Measurements from ENCODE around the gene DYRK1A.

DYRK1A gene

DNA sequence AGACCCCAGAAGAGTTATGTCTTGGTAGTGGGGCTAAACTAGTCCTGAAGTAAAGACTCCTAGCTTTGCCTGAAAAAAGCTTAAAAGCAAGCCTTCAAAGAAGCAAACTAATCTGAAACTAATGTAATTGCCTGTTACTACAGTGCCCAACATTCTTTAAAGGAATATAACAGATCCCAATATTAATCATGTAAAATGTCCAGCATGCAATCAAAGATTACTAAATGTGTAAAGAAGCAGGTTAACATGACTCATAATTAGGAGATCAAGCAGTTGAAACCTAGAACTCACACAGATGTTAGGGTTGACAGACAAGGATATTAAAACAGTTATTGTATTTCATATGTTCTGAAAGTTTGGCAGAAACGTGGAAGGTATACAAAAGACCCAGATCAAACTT, 17.8 kb downstream of the DYRK1A start:
- TF ChIP-seq, protein P1, sequence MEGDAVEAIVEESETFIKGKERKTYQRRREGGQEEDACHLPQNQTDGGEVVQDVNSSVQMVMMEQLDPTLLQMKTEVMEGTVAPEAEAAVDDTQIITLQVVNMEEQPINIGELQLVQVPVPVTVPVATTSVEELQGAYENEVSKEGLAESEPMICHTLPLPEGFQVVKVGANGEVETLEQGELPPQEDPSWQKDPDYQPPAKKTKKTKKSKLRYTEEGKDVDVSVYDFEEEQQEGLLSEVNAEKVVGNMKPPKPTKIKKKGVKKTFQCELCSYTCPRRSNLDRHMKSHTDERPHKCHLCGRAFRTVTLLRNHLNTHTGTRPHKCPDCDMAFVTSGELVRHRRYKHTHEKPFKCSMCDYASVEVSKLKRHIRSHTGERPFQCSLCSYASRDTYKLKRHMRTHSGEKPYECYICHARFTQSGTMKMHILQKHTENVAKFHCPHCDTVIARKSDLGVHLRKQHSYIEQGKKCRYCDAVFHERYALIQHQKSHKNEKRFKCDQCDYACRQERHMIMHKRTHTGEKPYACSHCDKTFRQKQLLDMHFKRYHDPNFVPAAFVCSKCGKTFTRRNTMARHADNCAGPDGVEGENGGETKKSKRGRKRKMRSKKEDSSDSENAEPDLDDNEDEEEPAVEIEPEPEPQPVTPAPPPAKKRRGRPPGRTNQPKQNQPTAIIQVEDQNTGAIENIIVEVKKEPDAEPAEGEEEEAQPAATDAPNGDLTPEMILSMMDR (IDR thresholded peaks at IDR 0.05; ENCODE audit: low read depth, low read length, missing control alignments), result no peak

DNA sequence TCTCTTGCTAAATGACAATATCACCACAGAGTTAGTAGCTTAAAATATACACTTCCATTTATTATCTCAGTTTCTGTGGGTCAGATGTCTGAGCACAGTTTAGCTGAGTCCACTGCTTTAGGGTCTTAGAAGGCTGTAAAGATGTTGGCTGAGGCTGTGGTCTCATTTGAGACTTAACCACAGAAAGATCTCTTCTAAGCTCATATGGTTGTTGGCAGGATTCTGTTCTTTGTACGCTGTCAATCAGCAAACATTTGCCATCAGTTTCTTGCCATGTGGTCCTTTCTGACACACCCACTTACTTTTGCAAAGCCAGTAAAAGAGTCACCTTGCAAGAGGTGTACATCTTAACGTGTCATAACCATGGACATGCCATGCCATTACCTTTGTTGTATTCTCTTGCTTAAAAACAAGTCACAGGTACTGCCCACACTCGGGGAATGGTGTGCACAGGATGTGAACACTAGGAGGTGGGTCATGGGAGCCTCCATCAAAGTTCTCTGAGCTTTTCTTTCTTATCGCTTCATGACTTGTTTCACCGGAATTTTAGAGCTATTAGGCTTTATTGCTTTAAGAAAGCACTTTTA, 18.7 kb downstream of the DYRK1A start:
- no peak overlapping the region for H3K4me3 ChIP-seq (replicated peaks; ENCODE audit: low read depth, low read length)
- TF ChIP-seq, protein P1 (IDR thresholded peaks at IDR 0.05; ENCODE audit: low read depth, low read length, missing control alignments), result no peak
- DNase-seq (ENCODE audit: extremely low read depth, low read depth), result no peak

More for the DNA sequence above, 17.8 kb downstream of the DYRK1A start:
- no peak overlapping the region for H3K4me3 ChIP-seq (replicated peaks; ENCODE audit: low read depth, low read length)
- no peak for DNase-seq (ENCODE audit: extremely low read depth, low read depth)

DNA sequence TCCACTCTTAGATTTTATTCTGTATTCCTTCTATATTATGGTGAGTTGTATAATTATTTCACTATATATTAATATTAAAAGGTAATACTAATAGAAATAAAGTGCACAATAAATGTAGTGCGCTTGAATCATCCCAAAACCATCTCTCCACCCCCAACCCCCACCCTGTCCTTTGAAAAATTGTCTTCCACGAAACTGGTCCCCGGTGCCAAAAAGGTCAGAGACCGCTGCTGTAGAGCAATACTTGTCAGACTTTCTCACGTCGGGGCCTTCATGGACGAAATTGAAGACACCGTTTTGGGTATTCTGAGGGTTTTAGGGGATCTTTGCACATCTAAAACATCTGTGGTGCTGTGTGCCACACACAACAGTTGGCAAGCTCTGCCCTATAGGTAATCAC, 19.6 kb downstream of the DYRK1A start:
- H3K4me3 ChIP-seq (replicated peaks; ENCODE audit: low read depth, low read length), result no peak overlapping the region
- DNase-seq (ENCODE audit: extremely low read depth, low read depth), result no peak
- TF ChIP-seq, protein P1 (IDR thresholded peaks at IDR 0.05; ENCODE audit: low read depth, low read length, missing control alignments), result no peak

DNA sequence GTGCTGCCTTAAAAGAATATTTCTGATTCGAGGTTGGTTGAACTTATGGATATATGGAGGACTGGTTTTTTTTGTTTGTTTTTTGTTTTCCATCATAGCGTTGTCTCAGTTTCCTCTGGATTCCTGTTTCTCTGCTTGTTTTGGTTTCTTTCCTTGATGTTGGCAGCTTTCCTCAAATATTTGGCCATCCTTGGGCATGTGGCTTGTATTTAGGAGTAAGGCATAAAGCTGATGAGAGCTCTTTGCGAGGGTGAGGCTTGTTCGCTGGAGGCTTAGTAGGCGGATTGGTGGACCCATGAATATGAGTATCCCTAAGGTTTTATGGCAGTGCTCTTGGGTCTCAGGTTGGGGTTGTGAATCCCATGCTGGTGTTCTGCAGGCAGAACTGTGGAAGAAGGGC, 22.9 kb downstream of the DYRK1A start:
- no peak overlapping the region for H3K4me3 ChIP-seq (replicated peaks; ENCODE audit: low read depth, low read length)
- no peak for DNase-seq (ENCODE audit: extremely low read depth, low read depth)
- TF ChIP-seq, protein P1 (IDR thresholded peaks at IDR 0.05; ENCODE audit: low read depth, low read length, missing control alignments), result no peak

DNA sequence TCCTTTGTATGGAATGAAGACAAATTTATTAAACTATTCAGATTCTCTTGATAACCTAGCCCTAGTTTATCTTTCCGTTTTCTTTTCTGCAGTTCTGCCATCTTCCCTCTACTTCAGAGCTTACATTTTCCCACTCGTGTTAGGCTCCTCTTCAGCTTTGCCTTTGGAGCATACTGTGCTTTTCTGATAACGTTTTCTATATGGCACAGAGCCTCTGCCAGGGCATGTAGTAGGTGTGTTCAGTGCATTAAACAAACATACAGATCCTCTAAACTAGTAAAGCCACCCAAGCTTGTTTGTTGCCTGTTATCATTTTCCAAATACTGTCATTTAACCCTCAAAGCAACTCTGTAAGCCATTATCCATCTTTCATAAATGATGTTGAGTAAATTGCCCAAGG, 25.1 kb downstream of the DYRK1A start:
- H3K4me3 ChIP-seq (replicated peaks; ENCODE audit: low read depth, low read length), result no peak overlapping the region
- no peak for DNase-seq (ENCODE audit: extremely low read depth, low read depth)
- TF ChIP-seq, protein P1 (IDR thresholded peaks at IDR 0.05; ENCODE audit: low read depth, low read length, missing control alignments), result no peak

DNA sequence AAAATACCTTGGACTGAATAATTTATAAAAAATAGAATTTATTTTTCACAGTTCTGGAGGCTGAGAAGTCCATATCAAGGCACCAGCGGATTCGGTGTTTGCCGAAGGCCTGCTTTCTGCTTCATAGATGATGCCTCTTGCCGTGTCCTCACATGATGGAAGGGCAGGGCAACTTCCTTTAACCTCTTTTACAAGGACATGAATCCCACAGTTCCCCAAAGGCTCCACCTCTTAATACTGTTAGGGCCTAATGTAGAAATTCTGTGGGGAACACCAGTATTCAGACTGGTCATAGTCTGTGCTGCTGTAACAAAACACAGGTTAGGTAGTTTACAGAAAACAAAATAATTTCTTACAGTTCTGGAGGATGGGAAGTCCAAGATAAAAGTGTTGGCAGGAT, 25.9 kb downstream of the DYRK1A start:
- TF ChIP-seq, protein P1 (IDR thresholded peaks at IDR 0.05; ENCODE audit: low read depth, low read length, missing control alignments), result no peak
- no peak for DNase-seq (ENCODE audit: extremely low read depth, low read depth)
- no peak overlapping the region for H3K4me3 ChIP-seq (replicated peaks; ENCODE audit: low read depth, low read length)

DNA sequence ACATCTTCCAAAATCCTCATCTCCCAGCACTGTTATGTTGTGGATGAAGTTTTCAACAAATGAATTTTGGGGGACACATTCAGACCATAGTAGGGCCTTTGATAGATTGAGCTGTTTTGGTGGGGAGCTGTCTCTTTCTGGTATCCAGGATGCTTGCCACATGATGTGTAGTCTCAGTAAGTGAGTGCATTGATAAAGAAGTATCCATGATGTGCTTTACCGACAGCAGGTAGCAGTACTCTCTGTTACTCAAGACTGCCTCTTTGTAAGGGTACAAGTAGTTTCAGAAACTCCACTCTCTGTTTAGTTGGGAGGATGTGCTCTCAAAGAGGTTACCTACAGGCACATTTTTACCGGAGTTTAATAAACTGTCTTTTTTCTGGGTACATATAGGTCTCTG, 26.5 kb downstream of the DYRK1A start:
- TF ChIP-seq, protein P1 (IDR thresholded peaks at IDR 0.05; ENCODE audit: low read depth, low read length, missing control alignments), result no peak

More for the DNA sequence above, 26.5 kb downstream of the DYRK1A start:
- no peak for DNase-seq (ENCODE audit: extremely low read depth, low read depth)
- H3K4me3 ChIP-seq (replicated peaks; ENCODE audit: low read depth, low read length), result no peak overlapping the region
